Measurements from ENCODE around the gene ACOXL. TPM values are rescaled to one million over a fixed set of nuclear protein-coding genes. Genes with fewer than 3 reads are reported as not detected.

ACOXL gene
- total and polyA plus RNA-seq, 9 of the 15 experiments (the other 6 are each of a cell fraction or from before 2014, with no cell fraction given), result 0.31 to 0.56 TPM; not detected in 7

GRCh38 chr2:110843959-110844510 is 111.7 kb downstream of the ACOXL start:
- no peak for ATAC-seq
- no peak for FAIRE-seq
- Histone ChIP-seq H3K4me2 (ENCODE audit: insufficient read depth, low read length) (no peak overlapping the region), H3K9me3 (replicated peaks; ENCODE audit: control insufficient read depth, insufficient read depth, low read depth, low read length) (no peaks in the 10 kb centered on the region), H3K27ac (ENCODE audit: extremely low read depth, low read depth, low read length) (no peak overlapping the region), H2AFZ (ENCODE audit: low read depth, low read length) (no peak overlapping the region), H3K36me3 (ENCODE audit: control insufficient read depth, insufficient read depth, low read length) (no peaks in the 10 kb centered on the region), H4K20me1 (replicated peaks; ENCODE audit: control insufficient read depth, insufficient read depth, low read length) (no peaks in the 10 kb centered on the region; the same call in 1 of the 2 replicates), H3K9me1 (ENCODE audit: control insufficient read depth, insufficient read depth, low read length) (no peaks in the 10 kb centered on the region), H3K27me3 (ENCODE audit: control insufficient read depth in 2 of 2, insufficient read depth in 2 of 2, low read length in 2 of 2) (peaks cover 10 to 46% of the 10 kb centered on the region in 2 experiments), H3K4me1 (replicated peaks in 1 of 2; ENCODE audit: control insufficient read depth in 2 of 2, insufficient read depth in 2 of 2, low read length in 2 of 2) (no peaks in the 10 kb centered on the region), H3K9ac (ENCODE audit: insufficient read depth in 1 of 2, low read depth in 2 of 2, low read length in 2 of 2) (no peak overlapping the region), H3K79me2 (ENCODE audit: control insufficient read depth, insufficient read depth, low read length) (no peaks in the 10 kb centered on the region), H3K4me3 (no peak overlapping the region)
- no TSS peak for BruUV-seq (replicated peaks)
- no peak for TF ChIP-seq ARID2 (IDR thresholded peaks at IDR 0.05)
- TF ChIP-seq SRF (CRISPR knock-in tag; IDR thresholded peaks at IDR 0.05), result no peak
- no peak for TF ChIP-seq CREB3 (tag; conservative IDR thresholded peaks at IDR 0.05; ENCODE audit: low read depth)
- no peak for TF ChIP-seq CHD1 (IDR thresholded peaks at IDR 0.05; ENCODE audit: low read length)
- no peak for TF ChIP-seq SMAD4 (CRISPR knock-in tag; conservative IDR thresholded peaks at IDR 0.05)
- no peak for TF ChIP-seq POLR2AphosphoS5 (IDR thresholded peaks at IDR 0.05; ENCODE audit: control insufficient read depth, insufficient read depth, low read depth, low read length)
- TF ChIP-seq ZBTB12 (CRISPR knock-in tag; IDR thresholded peaks at IDR 0.05), result no peak
- no peak for TF ChIP-seq TAF1 (IDR thresholded peaks at IDR 0.05; ENCODE audit: control insufficient read depth, extremely low read depth, insufficient read depth, low read length, severe bottlenecking)
- CTCF ChIA-PET (ENCODE audit: low intra/inter-chr PET ratio), result no interaction called here
- WGBS (ENCODE audit: insufficient coverage, low coverage, missing lambda C conversion rate), result 0% methylated on average over 8 of the region's 8 CpGs
- DNase-seq (ENCODE audit: extremely low read depth in 1 of 4, low spot score in 3 of 4), result no peak
- in situ Hi-C loops (cut with MboI) (no loop called here), intact Hi-C loops (cut with micrococcal nuclease) (no loop called here)
- POLR2A ChIA-PET, result no interaction called here

All from K562 (cell line).